Activated naive CD4-positive, alpha-beta T cell treated with anti-CD3 and anti-CD28 coated beads, Interleukin-2, amount 10 ng/mL, durations not matched to agents 7 days and 5 days (primary cell): ENCODE measurements around the gene MINK1.
"Not testable (repeated sequence)": the region's sequence is repeated elsewhere in the genome, so short reads cannot be mapped to it uniquely, and the experiment has no call there.

ENCODE experiments used
- CTCF ChIA-PET: fragments of 350-600 bp; sonication (Branson Sonifier 250); formaldehyde crosslinking; loops from one replicate; lab custom pipeline; 2021; ENCODE audit warnings: antibody characterized with exemption; lab: Charles Lee
- DNase-seq: peaks from one replicate; pipeline ENCODE4 v3.0.0-alpha.2; 2020
- H3K27ac Mint-ChIP-seq: one replicate; pipeline ENCODE4 v1.8.0; 2021; ENCODE audit warnings: mild to moderate bottlenecking, moderate library complexity, mixed read lengths
- H3K27me3 Mint-ChIP-seq: one replicate; pipeline ENCODE4 v1.8.0; 2021; ENCODE audit warnings: mild to moderate bottlenecking, mixed read lengths
- H3K36me3 Mint-ChIP-seq: one replicate; pipeline ENCODE4 v1.8.0; 2021; ENCODE audit warnings: mixed read lengths
- H3K4me1 Mint-ChIP-seq: one replicate; pipeline ENCODE4 v1.8.0; 2021; ENCODE audit warnings: mixed read lengths
- H3K4me3 Mint-ChIP-seq: one replicate; pipeline ENCODE4 v1.8.0; 2021; ENCODE audit warnings: mild to moderate bottlenecking, moderate library complexity, mixed read lengths
- H3K9me3 Mint-ChIP-seq: one replicate; pipeline ENCODE4 v1.8.0; 2021; ENCODE audit warnings: mixed read lengths

The MINK1 gene

DNA sequence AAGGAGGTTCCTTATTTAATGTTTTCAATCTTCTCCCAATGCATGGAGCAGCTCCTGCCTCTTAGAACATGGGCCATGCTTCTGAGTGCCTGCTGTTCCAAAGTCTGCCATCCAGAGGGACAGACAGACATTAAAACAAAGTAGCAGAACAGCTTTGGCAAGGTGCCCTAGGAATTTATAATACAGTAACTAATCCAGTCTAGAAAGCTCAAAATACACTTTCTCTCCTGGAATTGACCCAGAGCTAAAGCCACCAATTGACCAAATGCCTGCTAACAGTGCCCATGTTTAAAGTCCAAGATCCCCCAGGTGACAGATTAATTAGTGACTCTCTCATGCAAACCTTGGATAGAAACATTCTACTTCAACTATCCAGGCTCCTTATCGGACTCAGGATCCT lies 80.9 kb downstream of the MINK1 start:
- CTCF ChIA-PET = no interaction called here
- Mint-ChIP-seq H3K27me3 (peaks cover 15% of the 10 kb centered on the region), H3K4me3 (no peak overlapping the region), H3K36me3 (no peaks in the 10 kb centered on the region), H3K27ac (no peak overlapping the region), H3K9me3 (no peaks in the 10 kb centered on the region), H3K4me1 (no peaks in the 10 kb centered on the region)
- DNase-seq = no peak

DNA sequence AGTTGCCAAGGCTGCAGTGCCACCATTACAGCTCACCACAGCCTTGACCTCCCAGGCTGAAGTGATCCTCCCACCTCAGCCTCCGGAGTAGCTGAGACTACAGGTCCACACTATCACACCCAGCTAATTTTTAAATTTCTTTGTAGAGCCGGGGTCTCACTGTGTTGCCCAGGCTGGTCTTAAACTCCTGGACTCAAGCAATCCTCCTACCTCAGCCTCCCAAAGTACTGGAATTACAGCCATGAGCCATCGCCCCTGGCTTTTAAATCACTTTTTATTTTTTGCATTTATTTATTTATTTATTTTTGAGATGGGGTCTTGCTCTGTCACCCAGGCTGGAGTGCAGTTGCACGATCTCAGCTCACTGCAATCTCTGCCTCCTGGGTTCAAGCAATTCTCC lies 81.4 kb downstream of the MINK1 start:
- H3K4me1 Mint-ChIP-seq, H3K9me3 Mint-ChIP-seq, H3K4me3 Mint-ChIP-seq, DNase-seq, H3K36me3 Mint-ChIP-seq, H3K27ac Mint-ChIP-seq, CTCF ChIA-PET: not testable (repeated sequence)
- H3K27me3 Mint-ChIP-seq = peaks cover 15% of the 10 kb centered on the region

DNA sequence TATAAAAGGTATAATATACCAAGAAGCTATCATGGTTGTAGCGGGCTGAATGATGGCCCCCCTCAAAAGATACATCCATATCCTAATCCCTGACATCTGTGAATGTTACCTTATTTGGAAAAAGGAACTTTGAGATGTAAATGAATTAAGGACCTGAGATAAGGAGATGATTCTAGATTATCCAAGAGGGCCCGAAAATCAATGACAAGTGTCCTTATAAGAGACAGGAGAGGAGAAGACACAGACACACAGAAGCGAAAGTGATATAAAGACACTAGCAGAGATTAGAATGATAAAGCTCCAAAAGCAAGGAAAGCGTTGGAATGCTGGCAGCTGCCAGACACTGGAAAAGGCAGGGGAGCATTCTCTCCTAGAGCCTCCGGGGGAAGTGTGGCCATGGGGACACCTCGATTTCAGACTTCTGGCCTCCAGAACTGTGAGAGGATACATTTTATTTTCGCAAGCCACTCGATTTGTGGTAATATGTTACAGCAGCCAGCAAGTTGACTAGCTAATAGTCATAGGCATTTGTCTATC lies 86.4 kb downstream of the MINK1 start:
- Mint-ChIP-seq H3K27me3 (no peaks in the 10 kb centered on the region), H3K9me3 (no peaks in the 10 kb centered on the region), H3K4me3 (no peak overlapping the region), H3K27ac (no peak overlapping the region), H3K36me3 (no peaks in the 10 kb centered on the region), H3K4me1 (no peaks in the 10 kb centered on the region)
- CTCF ChIA-PET = interaction anchor here (1.1 kb wide), 1 partner anchor 10 kb away, joined by 7 read pairs; no protein-coding TSS in a partner anchor
- no peak for DNase-seq

DNA sequence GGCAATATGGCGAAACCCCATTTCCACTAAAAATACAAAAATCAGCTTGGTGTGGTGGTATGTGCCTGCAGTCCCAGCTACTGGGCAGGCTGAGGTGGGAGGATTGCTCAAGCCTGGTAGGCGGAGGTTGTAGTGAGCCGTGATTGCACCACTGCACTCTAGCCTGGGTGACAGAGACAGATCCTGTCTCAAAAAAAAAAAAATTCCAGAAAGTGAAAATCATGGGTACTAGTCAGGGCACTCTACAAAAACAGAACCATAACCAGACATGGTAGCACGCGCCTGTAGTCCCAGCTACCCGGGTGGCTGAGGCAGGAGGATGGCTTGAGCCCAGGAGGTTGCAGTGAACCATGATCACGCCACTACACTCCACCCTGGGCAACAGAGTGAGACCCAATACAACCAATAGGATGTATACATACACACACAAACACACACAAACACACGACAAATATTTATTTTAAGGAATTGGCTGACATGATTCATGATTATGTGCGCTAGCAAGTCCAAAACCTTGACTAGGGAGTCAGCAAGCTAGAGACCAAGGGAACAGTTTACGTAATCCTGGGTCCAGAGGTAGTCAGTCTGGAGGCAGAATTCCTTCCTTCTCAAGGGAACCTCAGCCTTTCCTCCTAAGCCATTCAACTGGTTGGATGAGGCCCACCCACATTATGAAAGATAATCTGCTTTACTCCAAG lies 87.4 kb downstream of the MINK1 start:
- Mint-ChIP-seq H3K27me3 (no peaks in the 10 kb centered on the region), H3K9me3 (no peaks in the 10 kb centered on the region), H3K27ac (no peak overlapping the region), H3K36me3 (no peaks in the 10 kb centered on the region), H3K4me1 (no peaks in the 10 kb centered on the region), H3K4me3 (no peak overlapping the region)
- CTCF ChIA-PET = interaction anchor here (1.1 kb wide), 1 partner anchor 11 kb away, joined by 7 read pairs; no protein-coding TSS in a partner anchor
- no peak for DNase-seq

DNA sequence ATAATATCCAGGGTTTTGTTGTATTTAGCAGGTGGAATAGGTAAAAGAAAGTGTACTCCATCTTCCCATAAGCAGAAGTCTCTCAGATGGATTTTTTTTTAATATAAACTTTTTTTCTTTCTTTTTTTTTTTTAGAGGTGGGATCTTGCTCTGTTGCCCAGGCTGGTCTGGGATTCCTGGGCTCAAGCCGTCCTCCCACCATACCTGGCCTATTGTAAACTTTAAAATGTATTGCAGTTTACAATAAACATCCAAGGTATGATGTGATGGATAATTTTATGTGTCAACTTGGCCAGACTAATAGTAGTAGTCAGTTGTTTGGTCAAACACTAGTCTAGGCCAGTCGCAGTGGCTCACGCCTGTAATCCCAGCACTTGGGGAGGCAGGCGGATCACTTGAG lies 88.2 kb downstream of the MINK1 start:
- no peaks in the 10 kb centered on the region for H3K27me3 Mint-ChIP-seq
- no peaks in the 10 kb centered on the region for H3K4me1 Mint-ChIP-seq
- no peak overlapping the region for H3K4me3 Mint-ChIP-seq
- no peak for DNase-seq
- H3K9me3 Mint-ChIP-seq = no peaks in the 10 kb centered on the region
- CTCF ChIA-PET = no interaction called here
- no peak overlapping the region for H3K27ac Mint-ChIP-seq
- no peaks in the 10 kb centered on the region for H3K36me3 Mint-ChIP-seq

DNA sequence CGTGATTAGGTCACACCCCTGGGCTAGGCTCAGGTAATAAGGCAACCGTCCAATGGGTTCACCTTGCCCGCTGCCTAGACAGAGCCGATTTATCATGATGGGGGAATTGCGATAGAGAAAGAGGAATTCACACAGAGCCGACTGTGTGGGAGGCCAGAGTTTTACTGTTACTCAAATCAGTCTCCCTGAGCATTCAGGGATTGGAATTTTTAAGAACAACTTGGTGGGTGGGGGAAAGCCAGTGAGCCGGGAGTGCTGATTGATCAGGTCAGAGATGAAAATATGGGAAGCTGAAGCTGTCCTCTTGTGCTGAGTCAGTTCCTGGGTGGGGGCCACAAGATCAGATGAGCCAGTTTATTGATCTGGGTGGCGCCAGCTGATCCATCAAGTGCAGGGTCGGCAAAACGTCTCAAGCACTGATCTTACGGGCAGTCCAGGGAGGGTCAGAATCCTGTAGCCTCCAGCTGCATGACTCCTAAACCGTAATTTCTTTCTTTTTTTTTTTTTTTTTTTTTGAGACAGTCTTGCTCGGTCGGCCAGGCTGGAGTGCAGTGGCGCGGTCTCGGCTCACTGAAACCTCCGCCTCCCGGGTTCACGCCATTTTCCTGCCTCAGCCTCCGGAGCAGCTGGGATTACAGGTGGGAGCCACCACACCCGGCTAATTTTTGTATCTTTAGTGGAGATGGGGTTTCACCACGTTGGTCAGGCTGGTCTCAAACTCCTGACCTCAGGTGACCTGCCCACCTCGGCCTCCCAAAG lies 93.6 kb downstream of the MINK1 start:
- H3K9me3 Mint-ChIP-seq, H3K4me1 Mint-ChIP-seq, H3K4me3 Mint-ChIP-seq, CTCF ChIA-PET, DNase-seq, H3K27me3 Mint-ChIP-seq, H3K27ac Mint-ChIP-seq: not testable (repeated sequence)
- peaks cover 16% of the 10 kb centered on the region for H3K36me3 Mint-ChIP-seq

DNA sequence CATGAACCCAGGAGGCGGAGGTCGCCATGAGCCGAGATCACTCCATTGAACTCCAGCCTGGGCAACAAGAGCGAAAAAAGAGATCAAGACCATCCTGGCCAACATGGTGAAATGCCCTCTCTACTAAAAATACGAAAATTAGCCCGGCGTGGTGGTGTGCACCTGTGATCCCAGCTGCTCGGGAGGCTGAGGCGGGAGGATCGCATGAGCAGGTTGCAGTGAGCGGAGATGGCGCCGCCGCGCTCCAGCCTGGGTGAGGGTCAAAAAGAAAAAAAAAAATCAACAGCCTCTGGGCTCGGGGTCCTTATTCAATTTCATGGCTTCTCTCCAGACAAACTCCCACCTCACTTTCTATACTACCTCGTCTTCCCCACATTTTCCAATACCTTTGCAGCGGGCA lies 95.7 kb downstream of the MINK1 start:
- no peak for DNase-seq
- Mint-ChIP-seq H3K4me1 (peaks cover 6% of the 10 kb centered on the region), H3K27ac (no peak overlapping the region), H3K4me3 (no peak overlapping the region), H3K9me3 (no peaks in the 10 kb centered on the region), H3K27me3 (peaks cover 1% of the 10 kb centered on the region), H3K36me3 (peaks cover 18% of the 10 kb centered on the region)
- CTCF ChIA-PET = no interaction called here

DNA sequence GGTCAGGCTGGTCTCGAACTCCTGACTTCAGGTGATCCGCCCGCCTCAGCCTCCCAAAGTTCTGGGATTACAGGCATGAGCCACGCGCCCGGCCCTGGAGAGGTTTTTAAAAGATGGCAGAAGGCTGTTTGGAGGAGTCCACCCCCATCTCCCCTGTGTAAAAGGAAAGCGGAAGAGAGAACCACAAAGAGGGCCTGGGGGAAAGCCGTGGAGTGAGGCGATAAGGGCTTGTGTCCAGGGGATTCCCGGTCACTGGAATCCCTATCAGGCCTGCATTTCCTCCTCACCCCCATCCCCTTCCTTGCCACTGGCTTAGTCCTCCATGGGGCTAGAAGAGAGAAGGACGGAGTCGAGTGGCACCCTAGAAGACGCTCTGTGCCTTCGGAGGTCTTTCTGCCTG lies 98.8 kb downstream of the MINK1 start, which contains the start of gene GP1BA:
TSS of gene GP1BA (plus strand) at position 315 of the 400 bp plus-strand sequence. CDS start 328 bp downstream, outside the sequence.
- peaks cover 25% of the 10 kb centered on the region for H3K4me1 Mint-ChIP-seq
- CTCF ChIA-PET = no interaction called here
- peaks cover 8% of the 10 kb centered on the region for H3K27me3 Mint-ChIP-seq
- no peak for DNase-seq
- H3K36me3 Mint-ChIP-seq = peaks cover 29% of the 10 kb centered on the region
- H3K27ac Mint-ChIP-seq = peak within 1 kb of the TSS; percentile 20
- H3K4me3 Mint-ChIP-seq = no peak within 1 kb of the TSS
- no peaks in the 10 kb centered on the region for H3K9me3 Mint-ChIP-seq

DNA sequence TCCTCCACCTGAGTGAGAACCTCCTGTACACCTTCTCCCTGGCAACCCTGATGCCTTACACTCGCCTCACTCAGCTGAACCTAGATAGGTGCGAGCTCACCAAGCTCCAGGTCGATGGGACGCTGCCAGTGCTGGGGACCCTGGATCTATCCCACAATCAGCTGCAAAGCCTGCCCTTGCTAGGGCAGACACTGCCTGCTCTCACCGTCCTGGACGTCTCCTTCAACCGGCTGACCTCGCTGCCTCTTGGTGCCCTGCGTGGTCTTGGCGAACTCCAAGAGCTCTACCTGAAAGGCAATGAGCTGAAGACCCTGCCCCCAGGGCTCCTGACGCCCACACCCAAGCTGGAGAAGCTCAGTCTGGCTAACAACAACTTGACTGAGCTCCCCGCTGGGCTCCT lies 99.6 kb downstream of the MINK1 start:
- CTCF ChIA-PET = no interaction called here
- DNase-seq = no peak

DNA sequence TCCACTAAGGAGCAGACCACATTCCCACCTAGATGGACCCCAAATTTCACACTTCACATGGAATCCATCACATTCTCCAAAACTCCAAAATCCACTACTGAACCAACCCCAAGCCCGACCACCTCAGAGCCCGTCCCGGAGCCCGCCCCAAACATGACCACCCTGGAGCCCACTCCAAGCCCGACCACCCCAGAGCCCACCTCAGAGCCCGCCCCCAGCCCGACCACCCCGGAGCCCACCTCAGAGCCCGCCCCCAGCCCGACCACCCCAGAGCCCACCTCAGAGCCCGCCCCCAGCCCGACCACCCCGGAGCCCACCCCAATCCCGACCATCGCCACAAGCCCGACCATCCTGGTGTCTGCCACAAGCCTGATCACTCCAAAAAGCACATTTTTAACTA lies 100.5 kb downstream of the MINK1 start:
- peaks cover 35% of the 10 kb centered on the region for H3K4me1 Mint-ChIP-seq
- no peak overlapping the region for H3K4me3 Mint-ChIP-seq

More for the DNA sequence above, 99.6 kb downstream of the MINK1 start:
- Mint-ChIP-seq H3K4me1 (peaks cover 27% of the 10 kb centered on the region), H3K36me3 (peaks cover 37% of the 10 kb centered on the region), H3K4me3 (no peak overlapping the region), H3K27ac (no peak overlapping the region), H3K9me3 (no peaks in the 10 kb centered on the region), H3K27me3 (peaks cover 8% of the 10 kb centered on the region)

DNA sequence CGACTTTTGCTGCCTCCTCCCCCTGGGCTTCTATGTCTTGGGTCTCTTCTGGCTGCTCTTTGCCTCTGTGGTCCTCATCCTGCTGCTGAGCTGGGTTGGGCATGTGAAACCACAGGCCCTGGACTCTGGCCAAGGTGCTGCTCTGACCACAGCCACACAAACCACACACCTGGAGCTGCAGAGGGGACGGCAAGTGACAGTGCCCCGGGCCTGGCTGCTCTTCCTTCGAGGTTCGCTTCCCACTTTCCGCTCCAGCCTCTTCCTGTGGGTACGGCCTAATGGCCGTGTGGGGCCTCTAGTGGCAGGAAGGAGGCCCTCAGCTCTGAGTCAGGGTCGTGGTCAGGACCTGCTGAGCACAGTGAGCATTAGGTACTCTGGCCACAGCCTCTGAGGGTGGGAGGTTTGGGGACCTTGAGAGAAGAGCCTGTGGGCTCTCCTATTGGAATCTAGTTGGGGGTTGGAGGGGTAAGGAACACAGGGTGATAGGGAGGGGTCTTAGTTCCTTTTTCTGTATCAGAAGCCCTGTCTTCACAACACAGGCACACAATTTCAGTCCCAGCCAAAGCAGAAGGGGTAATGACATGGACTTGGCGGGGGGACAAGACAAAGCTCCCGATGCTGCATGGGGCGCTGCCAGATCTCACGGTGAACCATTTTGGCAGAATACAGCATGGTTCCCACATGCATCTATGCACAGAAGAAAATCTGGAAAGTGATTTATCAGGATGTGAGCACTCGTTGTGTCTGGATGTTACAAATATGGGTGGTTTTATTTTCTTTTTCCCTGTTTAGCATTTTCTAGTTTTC lies 101.2 kb downstream of the MINK1 start:
- H3K4me3 Mint-ChIP-seq = no peak overlapping the region
- H3K4me1 Mint-ChIP-seq = peaks cover 41% of the 10 kb centered on the region
- no peak for DNase-seq
- peaks cover 8% of the 10 kb centered on the region for H3K27me3 Mint-ChIP-seq
- no peaks in the 10 kb centered on the region for H3K9me3 Mint-ChIP-seq
- peak overlapping the region; percentile 73 for H3K27ac Mint-ChIP-seq
- CTCF ChIA-PET = interaction anchor here (0.7 to 1.2 kb wide), 2 partner anchors 22 to 25 kb away, joined by 4 read pairs; no protein-coding TSS in a partner anchor
- H3K36me3 Mint-ChIP-seq = peaks cover 43% of the 10 kb centered on the region

More for the DNA sequence above, 100.5 kb downstream of the MINK1 start:
- Mint-ChIP-seq H3K9me3 (no peaks in the 10 kb centered on the region), H3K36me3 (peaks cover 45% of the 10 kb centered on the region), H3K27ac (peak overlapping the region; percentile 73), H3K27me3 (peaks cover 8% of the 10 kb centered on the region)
- no peak for DNase-seq
- CTCF ChIA-PET = interaction anchor here (0.7 to 1.2 kb wide), 2 partner anchors 22 to 24 kb away, joined by 4 read pairs; no protein-coding TSS in a partner anchor

DNA sequence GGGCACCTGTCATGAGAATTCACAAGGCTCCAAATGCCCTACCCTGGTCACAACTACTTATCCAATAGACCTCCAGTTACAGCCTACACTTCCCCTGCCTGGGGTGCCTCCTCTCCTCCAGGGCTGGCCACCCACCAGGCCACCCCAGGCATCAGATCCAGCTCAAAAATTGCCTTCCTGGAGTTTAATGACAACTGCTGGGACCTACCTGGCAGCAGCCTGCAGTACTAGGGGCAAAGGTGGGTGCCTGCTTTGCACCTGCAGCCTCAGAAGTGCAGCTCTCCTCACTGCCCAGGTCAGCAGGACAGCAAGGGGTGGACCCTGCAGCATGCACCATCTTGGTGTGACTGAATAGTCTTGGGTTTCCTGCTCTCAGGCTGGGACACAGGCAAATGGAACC lies 102.5 kb downstream of the MINK1 start:
- peaks cover 41% of the 10 kb centered on the region for H3K4me1 Mint-ChIP-seq

DNA sequence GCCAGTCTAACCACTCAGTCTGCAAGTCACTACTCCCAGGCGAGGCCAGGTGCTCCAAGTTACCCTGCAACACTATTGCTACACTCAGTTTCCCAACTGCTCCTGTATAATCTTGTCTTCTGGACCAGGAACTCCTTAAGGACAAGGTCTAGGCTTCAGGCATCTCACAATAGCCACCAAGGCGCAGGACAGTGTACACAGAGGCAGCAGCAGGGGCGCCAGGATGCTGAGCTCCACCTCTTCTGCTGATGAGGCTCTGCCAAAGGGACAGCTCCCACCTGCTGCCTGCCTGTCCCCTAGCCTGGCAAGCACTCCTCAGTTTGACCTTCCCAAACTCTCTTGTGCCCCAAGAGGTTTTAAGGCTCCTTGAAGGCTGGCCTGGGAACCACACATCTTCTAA lies 103.3 kb downstream of the MINK1 start:
- Mint-ChIP-seq H3K4me3 (no peak overlapping the region), H3K9me3 (no peaks in the 10 kb centered on the region), H3K4me1 (peaks cover 41% of the 10 kb centered on the region), H3K27me3 (peaks cover 12% of the 10 kb centered on the region), H3K36me3 (peaks cover 47% of the 10 kb centered on the region), H3K27ac (peak overlapping the region; percentile 21)
- CTCF ChIA-PET = interaction anchor here (1.0 to 1.3 kb wide), 2 partner anchors 28 to 33 kb away, joined by 4 to 5 read pairs; partner anchors contain the start of gene CHRNE
- DNase-seq = no peak

More for the DNA sequence above, 102.5 kb downstream of the MINK1 start:
- DNase-seq = no peak
- H3K36me3 Mint-ChIP-seq = peaks cover 45% of the 10 kb centered on the region
- no peaks in the 10 kb centered on the region for H3K9me3 Mint-ChIP-seq
- H3K4me3 Mint-ChIP-seq = no peak overlapping the region
- no peak overlapping the region for H3K27ac Mint-ChIP-seq
- peaks cover 12% of the 10 kb centered on the region for H3K27me3 Mint-ChIP-seq
- CTCF ChIA-PET = interaction anchor here (1.0 kb wide), 1 partner anchor 33 kb away, joined by 4 read pairs; the partner anchor contains the start of gene CHRNE
